HCT116 (cell line): Measurements from ENCODE around the gene SUCLG2. TPM values are rescaled to one million over a fixed set of nuclear protein-coding genes. Genes with fewer than 3 reads are reported as not detected.

Experiments used
- ATAC-seq: fragments of 200-7000 bp; cut with Tn5 transposase; 2 replicates; pipeline ENCODE4 v1.9.1; 2020; ENCODE audit warnings: mild to moderate bottlenecking, moderate library complexity
- BruUV-seq: library from RNA; stranded (reverse); fragments of 400-500 nt; replicated peaks from 2 replicates; lab custom pipeline; 2021; lab: Mats Ljungman, UMichigan
- CTCF ChIA-PET: fragments of 300-600 bp; sonication (Branson Sonifier 250); formaldehyde crosslinking; loops from one replicate; lab custom pipeline; 2021; ENCODE audit warnings: antibody characterized with exemption; lab: Charles Lee
- POLR2A ChIA-PET: fragments of 300-600, 350-600 bp; sonication (Branson Sonifier 250); formaldehyde crosslinking; loops from one replicate; lab custom pipeline; 2021; ENCODE audit warnings: antibody characterized with exemption; lab: Charles Lee
- RAD21 ChIA-PET, 2 experiments: fragments of 300-600 bp; sonication (Branson Sonifier 250); formaldehyde crosslinking; loops; one replicate each; lab custom pipeline; 2023; ENCODE audit warnings: low total read pairs in 2 of 2; ENCODE audit not compliant: uncharacterized antibody in 2 of 2, unreplicated experiment in 2 of 2, low non-redundant PET in 1 of 2; lab: Charles Lee
- DNase-seq: peaks from one replicate; pipeline ENCODE4 v3.0.0-alpha.2; 2010; ENCODE audit warnings: low read depth, low spot score
- H2AFZ ChIP-seq: fragments of 200-600 bp; shearing (Covaris generic), sonication (generic); 2 replicates; pipeline ENCODE4 v1.6.1; 2017; ENCODE audit warnings: low read depth, mixed run types, mixed read lengths, antibody characterized with exemption, low read length; ENCODE audit not compliant: poor library complexity, severe bottlenecking
- H3K27ac ChIP-seq: 2 replicates; pipeline ENCODE4 v1.5.1; 2012; ENCODE audit warnings: low read depth, low read length
- H3K27me3 ChIP-seq: fragments of 200-600 bp; sonication (generic); 2 replicates; pipeline ENCODE4 v1.6.1; 2016; ENCODE audit warnings: mixed run types, low read length, mixed read lengths; ENCODE audit not compliant: insufficient read depth
- H3K36me3 ChIP-seq, 2 experiments: fragments of 200-500 bp in 1 of 2; fragments of 200-600 bp in 1 of 2; sonication (Bioruptor generic) in 1 of 2; sonication (generic) in 1 of 2; 2 replicates each; pipeline versions ENCODE4 v1.5.1 to v1.6.1; 2014 to 2016; ENCODE audit warnings: low read length in 2 of 2, inconsistent platforms in 1 of 2, mixed read lengths in 1 of 2, mixed run types in 1 of 2; ENCODE audit not compliant: insufficient read depth in 2 of 2, control insufficient read depth in 1 of 2
- H3K4me1 ChIP-seq, 2 experiments: fragments of 200-600 bp in 1 of 2; sonication (generic) in 1 of 2; 2 replicates each; pipeline versions ENCODE4 v1.5.1 to v1.6.1; 2012 to 2017; ENCODE audit warnings: low read length in 2 of 2, inconsistent platforms in 1 of 2, mild to moderate bottlenecking in 1 of 2, mixed read lengths in 1 of 2, mixed run types in 1 of 2, moderate library complexity in 1 of 2; ENCODE audit not compliant: insufficient read depth in 2 of 2, control insufficient read depth in 1 of 2
- H3K4me2 ChIP-seq: fragments of 200-600 bp; sonication (generic); 2 replicates; pipeline ENCODE4 v1.6.1; 2017; ENCODE audit warnings: mixed run types, low read length, mixed read lengths
- H3K4me3 ChIP-seq, 2 experiments: fragments of 200-600 bp in 1 of 2; sonication (generic) in 1 of 2; replicated peaks in 1 of 2; 2 replicates each; pipeline ENCODE4 v1.5.1; 2011 to 2016; ENCODE audit warnings: low read length in 2 of 2, control low read depth in 1 of 2, low read depth in 1 of 2, mild to moderate bottlenecking in 1 of 2, mixed read lengths in 1 of 2, mixed run types in 1 of 2
- H3K79me2 ChIP-seq: fragments of 200-600 bp; sonication (generic); 2 replicates; pipeline ENCODE4 v1.6.1; 2017; ENCODE audit warnings: mild to moderate bottlenecking, mixed run types, low read length, moderate library complexity, mixed read lengths; ENCODE audit not compliant: insufficient read depth
- H3K9ac ChIP-seq: fragments of 200-600 bp; sonication (generic); 2 replicates; pipeline ENCODE4 v1.6.1; 2016; ENCODE audit warnings: low read length, mixed read lengths
- H3K9me2 ChIP-seq: fragments of 200-600 bp; sonication (generic), shearing (Covaris generic); 2 replicates; pipeline ENCODE4 v1.6.1; 2017; ENCODE audit warnings: mixed run types, mild to moderate bottlenecking, moderate library complexity; ENCODE audit not compliant: insufficient read depth
- H3K9me3 ChIP-seq, 2 experiments: fragments of 200-500 bp in 1 of 2; fragments of 200-600 bp in 1 of 2; sonication (Bioruptor generic) in 1 of 2; sonication (generic) in 1 of 2; 2 replicates each; pipeline ENCODE4 v1.6.1; 2014 to 2017; ENCODE audit warnings: low read length in 2 of 2, mixed read lengths in 2 of 2, inconsistent platforms in 1 of 2, low read depth in 1 of 2, mild to moderate bottlenecking in 1 of 2, mixed run types in 1 of 2, moderate library complexity in 1 of 2; ENCODE audit not compliant: control insufficient read depth in 1 of 2, insufficient read depth in 1 of 2
- H4K20me1 ChIP-seq: fragments of 200-600 bp; sonication (generic), shearing (Covaris generic); 2 replicates; pipeline ENCODE4 v1.6.1; 2017; ENCODE audit warnings: mixed run types, mild to moderate bottlenecking, moderate library complexity; ENCODE audit not compliant: insufficient read depth
- CBX3 ChIP-seq: IDR thresholded peaks from 2 replicates; pipeline ENCODE4 v1.6.1; 2012; ENCODE audit warnings: low read depth
- CEBPB ChIP-seq: IDR thresholded peaks from 2 replicates; pipeline ENCODE4 v1.6.1; 2012; ENCODE audit warnings: low read depth
- EGR1 ChIP-seq: IDR thresholded peaks from 2 replicates; pipeline ENCODE4 v1.6.1; 2012; ENCODE audit warnings: low read depth
- ELF1 ChIP-seq: IDR thresholded peaks from 2 replicates; pipeline ENCODE4 v1.6.1; 2012; ENCODE audit warnings: low read depth, borderline replicate concordance
- EZH2 ChIP-seq: fragments of 200-600 bp; sonication (generic); IDR thresholded peaks from 2 replicates; pipeline ENCODE4 v1.6.1; 2017; ENCODE audit warnings: antibody characterized with exemption, mixed run types
- FOSL1 ChIP-seq: IDR thresholded peaks from 2 replicates; pipeline ENCODE4 v1.6.1; 2012; ENCODE audit warnings: low read depth
- JUND ChIP-seq: IDR thresholded peaks from 2 replicates; pipeline ENCODE4 v1.6.1; 2012
- MAX ChIP-seq: IDR thresholded peaks from 2 replicates; pipeline ENCODE4 v1.6.1; 2012
- POLR2A ChIP-seq: IDR thresholded peaks from 2 replicates; pipeline ENCODE4 v1.7.0; 2011; ENCODE audit warnings: borderline replicate concordance; ENCODE audit not compliant: insufficient read depth, insufficient read length; ENCODE audit errors: extremely low read depth
- RAD21 ChIP-seq: IDR thresholded peaks from 2 replicates; pipeline ENCODE4 v1.6.1; 2012; ENCODE audit warnings: low read depth, mild to moderate bottlenecking
- SIN3A ChIP-seq: IDR thresholded peaks from 2 replicates; pipeline ENCODE4 v1.6.1; 2012; ENCODE audit warnings: low read depth
- TCF7L2 ChIP-seq: IDR thresholded peaks from 2 replicates; pipeline ENCODE4 v1.7.0; 2011; ENCODE audit warnings: borderline replicate concordance, inconsistent platforms; ENCODE audit not compliant: insufficient read depth, insufficient read length; ENCODE audit errors: extremely low read depth
- YY1 ChIP-seq: IDR thresholded peaks from 2 replicates; pipeline ENCODE4 v1.6.1; 2011; ENCODE audit warnings: low read length, low read depth, moderate library complexity, mild to moderate bottlenecking; ENCODE audit not compliant: insufficient replicate concordance; ENCODE audit errors: extremely low read depth
- ZBTB33 ChIP-seq: IDR thresholded peaks from 2 replicates; pipeline ENCODE4 v1.6.1; 2011; ENCODE audit warnings: mild to moderate bottlenecking, low read length, moderate library complexity; ENCODE audit not compliant: insufficient replicate concordance; ENCODE audit errors: extremely low read depth
- ZFX ChIP-seq: fragments of 450-650 bp; IDR thresholded peaks from 2 replicates; pipeline ENCODE4 v1.6.1; 2017
- intact Hi-C: fragments of 100-400 bp; cut with micrococcal nuclease; formaldehyde crosslinking; loops from 2 replicates; pipeline ENCODE4 v1.10.0; 2022
- total RNA-seq: library from RNA; stranded (reverse); gene quantifications from one replicate; pipeline ENCODE4 v1.2.1, GENCODE V29; 2021; ENCODE audit not compliant: unreplicated experiment

SUCLG2 gene
- total RNA-seq, 1 experiment from 2014 or later: 49.2 TPM

- Histone ChIP-seq H3K4me1 (no peaks in the 10 kb centered on the region), H3K27me3 (no peaks in the 10 kb centered on the region), H3K9me2 (no peaks in the 10 kb centered on the region), H3K27ac (no peak overlapping the region), H3K4me2 (no peak overlapping the region), H3K9me3 (no peaks in the 10 kb centered on the region), H3K9ac (no peak overlapping the region), H3K36me3 (no peaks in the 10 kb centered on the region)
- BruUV-seq: no TSS peak
- CTCF ChIA-PET: no interaction called here
- intact Hi-C loops: no loop called here
- TF ChIP-seq EGR1 (no peak), FOSL1 (no peak), CBX3 (no peak), MAX (no peak), TCF7L2 (no peak), ZFX (no peak), YY1 (no peak), ELF1 (no peak), POLR2A (no peak), SIN3A (no peak)
- TF ChIP-seq, all 23 proteins: peak for 0
- no peaks in the 10 kb centered on the region for H4K20me1 ChIP-seq
- ATAC-seq (no peak), DNase-seq (no peak)
- ChIA-PET RAD21 (no interaction called here), POLR2A (no interaction called here)
- no peak overlapping the region for H3K4me3 ChIP-seq
- H3K79me2 ChIP-seq: no peaks in the 10 kb centered on the region
- no peak overlapping the region for H2AFZ ChIP-seq
These were observed 93.1 kb downstream of the SUCLG2 start for GRCh38 chr3:67561266-67561665.

- Histone ChIP-seq H3K4me1 (no peaks in the 10 kb centered on the region), H3K79me2 (no peaks in the 10 kb centered on the region), H3K27me3 (no peaks in the 10 kb centered on the region), H3K9ac (no peak overlapping the region), H3K4me2 (no peak overlapping the region), H3K27ac (no peak overlapping the region), H3K9me3 (no peaks in the 10 kb centered on the region), H3K4me3 (no peak overlapping the region), H4K20me1 (no peaks in the 10 kb centered on the region), H2AFZ (no peak overlapping the region), H3K9me2 (no peaks in the 10 kb centered on the region), H3K36me3 (no peaks in the 10 kb centered on the region)
- intact Hi-C loops: no loop called here
- BruUV-seq: no TSS peak
- no peak for ATAC-seq
- DNase-seq: no peak
- ChIA-PET CTCF (no interaction called here), RAD21 (no interaction called here), POLR2A (no interaction called here)
- no peak for TF ChIP-seq RAD21
- TF ChIP-seq JUND: no peak
- no peak for TF ChIP-seq CEBPB
- no peak for TF ChIP-seq EZH2
- no peak for TF ChIP-seq ZBTB33
- TF ChIP-seq CBX3: no peak
- no peak for TF ChIP-seq MAX
- no peak for TF ChIP-seq EGR1
- no peak for TF ChIP-seq ZFX
These were observed 95.3 kb downstream of the SUCLG2 start for GRCh38 chr3:67559029-67559605.
